Mammary epithelial cell (primary cell): ENCODE measurements around the gene CPNE9.

Source experiments
- CTCF ChIP-seq, 2 donors: IDR thresholded peaks in 1 of 2; conservative IDR thresholded peaks in 1 of 2; 2 replicates each; pipeline ENCODE4 v1.5.1; 2011 to 2012; ENCODE audit warnings: inconsistent platforms in 2 of 2, low read length in 2 of 2, mild to moderate bottlenecking in 2 of 2, control low read depth in 1 of 2, low read depth in 1 of 2; ENCODE audit not compliant: insufficient read depth in 1 of 2; ENCODE audit errors: extremely low read depth in 1 of 2
- EZH2 ChIP-seq: IDR thresholded peaks from 2 replicates; pipeline ENCODE4 v1.6.1; 2012; ENCODE audit warnings: low read length, inconsistent platforms, borderline replicate concordance

GRCh38 chr3:9747267-9747666 lies 43.6 kb downstream of the CPNE9 start:
- TF ChIP-seq CTCF (conservative IDR thresholded peaks at IDR 0.05 in 1 of 2, IDR thresholded peaks at IDR 0.05 in 1 of 2; ENCODE audit: extremely low read depth in 1 of 2, insufficient read depth in 1 of 2, low read depth in 1 of 2, low read length in 2 of 2) (no peak), EZH2 (no peak)
